Measurements from ENCODE around the gene SWSAP1.
"Not testable (repeated sequence)": the region's sequence is repeated elsewhere in the genome, so short reads cannot be mapped to it uniquely, and the experiment has no call there.

Gene SWSAP1, protein sequence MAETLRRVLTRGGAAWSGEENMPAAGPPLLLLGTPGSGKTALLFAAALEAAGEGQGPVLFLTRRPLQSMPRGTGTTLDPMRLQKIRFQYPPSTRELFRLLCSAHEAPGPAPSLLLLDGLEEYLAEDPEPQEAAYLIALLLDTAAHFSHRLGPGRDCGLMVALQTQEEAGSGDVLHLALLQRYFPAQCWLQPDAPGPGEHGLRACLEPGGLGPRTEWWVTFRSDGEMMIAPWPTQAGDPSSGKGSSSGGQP

DNA sequence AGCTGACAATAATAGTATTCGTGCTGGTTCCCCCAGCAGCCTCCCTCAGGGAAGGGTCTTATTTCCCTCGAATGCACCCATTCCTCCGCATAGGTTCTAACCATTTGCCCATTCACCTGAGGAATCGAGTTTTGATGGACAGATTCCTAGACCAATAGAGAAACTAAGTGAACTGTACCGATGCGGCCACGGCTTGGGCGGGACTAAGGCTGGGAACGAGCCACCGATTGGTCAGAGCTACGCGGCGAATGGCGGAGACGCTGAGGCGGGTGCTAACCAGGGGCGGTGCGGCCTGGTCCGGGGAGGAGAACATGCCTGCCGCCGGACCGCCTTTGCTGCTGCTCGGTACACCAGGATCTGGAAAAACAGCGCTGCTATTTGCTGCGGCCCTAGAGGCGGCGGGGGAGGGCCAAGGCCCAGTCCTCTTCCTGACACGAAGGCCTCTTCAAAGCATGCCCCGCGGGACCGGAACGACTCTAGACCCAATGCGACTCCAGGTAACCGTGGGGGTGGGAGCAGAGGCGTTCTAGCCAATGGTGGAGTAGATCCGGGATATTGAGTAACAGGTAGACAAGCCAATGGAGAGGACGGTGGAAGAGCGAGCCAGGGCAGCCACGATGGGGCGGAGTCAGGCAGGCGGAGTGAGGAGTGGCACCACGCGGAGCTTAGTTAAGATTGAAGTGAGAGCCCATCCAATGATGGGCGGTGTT is at the start of gene SWSAP1:
SWSAP1 (plus strand) TSS at position 234 of the 710 bp plus-strand sequence; CDS start at position 249, 15 bp downstream.
- in situ Hi-C loops (cut with HindIII; ENCODE audit: low sequenced_read_pairs), result no loop called here

DNA sequence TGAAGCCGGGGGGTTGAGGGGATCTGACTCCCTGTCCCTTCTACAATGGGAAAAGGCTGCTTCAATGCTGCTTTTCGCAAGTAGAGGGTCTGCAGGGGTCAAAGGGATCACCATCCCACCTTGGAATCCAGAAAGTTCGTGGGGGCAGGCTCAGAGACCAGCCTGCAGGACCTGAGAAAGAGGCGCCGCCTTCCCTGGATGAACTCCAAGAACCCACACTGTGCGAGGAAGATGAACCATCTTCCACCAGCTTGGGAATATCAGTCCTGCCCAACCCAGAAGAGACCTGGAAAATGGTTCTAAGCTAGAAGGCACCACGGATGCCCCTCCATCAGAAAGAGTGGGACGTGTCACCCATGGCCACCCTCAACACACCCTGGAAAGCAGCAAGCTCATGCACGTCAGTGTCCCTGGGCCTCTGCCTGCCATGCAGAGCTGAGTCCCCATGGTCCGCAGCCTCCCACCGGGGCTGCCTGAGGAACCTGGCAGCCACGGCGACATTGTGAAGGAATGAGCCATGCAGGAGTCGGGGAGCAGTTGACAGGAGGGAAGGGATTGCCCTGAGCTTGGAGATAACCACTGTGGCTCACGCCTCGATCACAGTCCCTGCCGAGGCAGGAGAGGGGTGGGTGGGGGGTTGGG is 49.6 kb upstream of the SWSAP1 start:
- in situ Hi-C loops (cut with HindIII; ENCODE audit: low sequenced_read_pairs), result no loop called here

DNA sequence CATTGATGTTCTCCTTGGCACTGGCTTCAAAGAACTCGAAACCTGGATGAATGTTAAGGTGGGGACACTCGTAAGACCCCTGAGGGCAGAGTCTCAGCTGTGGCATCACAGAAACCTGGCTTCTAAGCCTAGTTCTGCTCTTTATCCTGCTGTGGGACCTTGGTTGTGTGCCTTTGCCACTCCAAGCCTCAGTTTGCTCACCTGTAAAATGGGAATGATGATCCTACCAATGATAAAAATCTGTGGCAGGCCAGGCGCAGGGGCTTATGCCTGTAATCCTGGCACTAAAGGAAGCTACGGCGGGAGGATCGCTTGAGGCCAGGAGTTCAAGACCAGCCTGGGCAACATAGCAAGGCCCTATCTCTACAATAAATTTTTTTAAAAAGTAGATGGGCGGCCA is 48.9 kb upstream of the SWSAP1 start:
- in situ Hi-C loops (cut with HindIII; ENCODE audit: low sequenced_read_pairs), result no loop called here

DNA sequence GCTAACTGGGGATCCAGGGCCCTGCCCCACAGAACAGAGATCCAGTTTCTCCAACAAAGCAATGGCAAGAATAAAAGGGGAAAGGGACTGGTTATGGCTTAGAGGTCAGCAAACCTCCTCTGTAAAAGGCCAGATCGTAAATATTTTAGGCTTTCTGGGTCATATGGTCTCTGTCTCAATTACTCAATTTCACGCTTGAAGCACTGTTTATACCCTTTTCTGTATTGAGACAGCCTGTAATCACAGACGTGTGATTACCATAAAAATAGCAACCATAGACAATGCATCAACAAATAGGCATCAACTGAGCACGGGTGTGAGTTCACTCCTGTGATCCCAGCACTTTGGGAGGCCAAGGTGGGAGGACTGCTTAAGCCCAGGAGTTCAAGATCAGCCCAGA is 44.3 kb upstream of the SWSAP1 start:
- in situ Hi-C loops (cut with HindIII; ENCODE audit: low sequenced_read_pairs), result no loop called here

DNA sequence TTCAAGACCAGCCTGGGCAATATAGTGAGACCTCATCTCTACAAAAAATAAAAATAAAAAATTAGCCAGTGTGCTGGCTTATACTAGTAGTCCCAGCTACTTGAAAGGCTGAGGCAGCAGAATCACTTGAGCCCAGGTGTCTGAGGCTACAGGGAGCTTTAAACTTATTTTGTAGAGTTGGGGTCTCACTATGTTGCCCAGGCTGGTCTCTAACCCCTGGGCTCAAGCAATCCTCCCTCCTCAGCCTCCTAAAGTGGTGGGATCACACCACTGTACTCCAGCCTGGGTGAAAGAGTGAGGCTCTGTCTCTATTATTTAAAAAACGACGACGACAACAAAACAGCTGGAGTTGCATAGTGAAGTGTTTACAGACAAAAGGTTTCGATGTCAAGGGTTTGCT is 43.0 kb upstream of the SWSAP1 start:
- in situ Hi-C loops (cut with HindIII; ENCODE audit: low sequenced_read_pairs), result no loop called here

DNA sequence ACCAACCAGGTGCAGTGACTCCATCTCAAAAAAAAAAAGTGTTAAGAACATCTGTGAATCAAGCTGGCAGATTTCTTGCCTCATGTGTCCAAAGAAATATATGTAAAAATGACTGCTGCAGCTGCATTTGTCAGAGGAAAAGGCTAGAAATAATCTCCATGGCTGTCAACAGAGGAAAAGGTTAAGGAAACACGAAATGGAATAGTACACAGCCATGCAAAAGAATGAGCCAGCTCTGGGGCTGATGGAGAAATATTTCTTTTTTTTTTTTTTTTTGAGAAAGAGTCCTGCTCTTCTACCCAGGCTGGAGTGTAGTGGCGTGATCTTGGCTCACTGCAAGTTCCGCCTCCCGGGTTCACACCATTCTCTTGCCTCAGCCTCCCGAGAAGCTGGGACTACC is 41.6 kb upstream of the SWSAP1 start:
- in situ Hi-C loops (cut with HindIII; ENCODE audit: low sequenced_read_pairs), result no loop called here

DNA sequence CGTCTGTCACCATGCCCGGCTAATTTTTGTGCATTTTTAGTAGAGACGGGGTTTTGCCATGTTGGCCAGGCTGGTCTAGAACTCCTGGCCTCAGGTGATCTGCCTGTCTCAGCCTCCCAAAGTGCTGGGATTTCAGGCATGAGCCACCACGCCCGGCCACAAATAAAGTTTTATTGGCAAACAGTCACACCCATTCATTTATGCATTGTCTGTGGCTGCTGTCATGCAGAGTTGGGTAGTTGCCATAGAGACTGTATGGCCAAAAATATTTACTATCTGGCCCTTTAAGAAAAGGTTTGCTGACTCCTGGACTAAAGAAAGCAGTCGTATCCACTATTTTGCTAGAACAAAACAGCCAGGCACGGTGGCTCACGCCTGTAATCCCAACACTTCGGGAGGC is 40.6 kb upstream of the SWSAP1 start:
- in situ Hi-C loops (cut with HindIII; ENCODE audit: low sequenced_read_pairs), result not testable (repeated sequence)

DNA sequence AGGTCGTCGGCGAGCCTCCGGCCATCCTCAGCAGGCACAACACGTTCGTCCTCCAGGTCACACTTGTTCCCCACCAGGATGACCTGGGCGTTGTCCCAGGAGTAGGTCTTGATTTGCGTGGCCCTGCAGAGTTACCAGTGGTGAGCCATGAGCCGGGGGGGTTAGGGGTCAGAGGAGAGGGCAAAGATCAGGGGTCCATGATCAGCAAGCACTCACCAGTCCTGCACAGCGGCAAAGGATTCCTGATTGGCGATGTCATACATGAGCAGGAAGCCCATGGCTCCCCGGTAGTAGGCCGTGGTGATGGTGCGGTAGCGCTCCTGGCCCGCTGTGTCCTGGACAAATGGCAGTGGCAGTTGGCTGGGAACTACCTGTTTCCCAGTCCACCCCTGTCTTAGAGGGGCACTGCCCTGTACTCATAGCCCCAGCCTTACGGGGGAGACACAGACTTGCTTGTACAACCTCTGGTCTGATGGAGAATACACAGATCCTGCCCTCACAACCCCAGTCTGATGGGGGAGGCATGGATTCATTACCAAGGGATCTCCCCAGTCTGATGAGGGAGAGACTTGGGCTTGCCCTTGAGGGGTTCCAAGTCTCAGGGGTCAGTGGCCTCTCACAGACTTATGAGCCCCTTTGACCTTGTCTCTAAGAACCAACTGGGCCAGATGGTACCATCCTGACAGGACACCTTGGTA is 38.9 kb upstream of the SWSAP1 start:
- in situ Hi-C loops (cut with HindIII; ENCODE audit: low sequenced_read_pairs), result no loop called here

DNA sequence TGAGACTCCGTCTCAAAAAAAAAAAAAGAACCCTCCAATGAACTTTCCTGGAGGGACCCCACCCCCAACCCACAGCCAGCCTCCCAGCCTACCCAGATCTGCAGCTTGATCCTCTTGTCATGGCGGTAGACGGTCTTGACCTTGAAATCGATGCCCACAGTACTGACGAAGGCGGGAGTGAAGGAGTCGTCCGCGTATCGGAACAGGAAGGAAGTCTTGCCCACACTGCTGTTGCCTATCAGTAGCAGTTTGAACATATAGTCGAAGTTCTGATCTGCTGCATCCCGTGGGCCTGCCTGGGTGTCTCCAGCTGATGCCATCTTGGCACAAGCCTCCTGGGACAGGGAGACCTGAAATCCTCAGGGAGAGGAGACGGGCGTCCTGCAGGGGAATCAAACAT is 37.4 kb upstream of the SWSAP1 start:
- in situ Hi-C loops (cut with HindIII; ENCODE audit: low sequenced_read_pairs), result no loop called here

DNA sequence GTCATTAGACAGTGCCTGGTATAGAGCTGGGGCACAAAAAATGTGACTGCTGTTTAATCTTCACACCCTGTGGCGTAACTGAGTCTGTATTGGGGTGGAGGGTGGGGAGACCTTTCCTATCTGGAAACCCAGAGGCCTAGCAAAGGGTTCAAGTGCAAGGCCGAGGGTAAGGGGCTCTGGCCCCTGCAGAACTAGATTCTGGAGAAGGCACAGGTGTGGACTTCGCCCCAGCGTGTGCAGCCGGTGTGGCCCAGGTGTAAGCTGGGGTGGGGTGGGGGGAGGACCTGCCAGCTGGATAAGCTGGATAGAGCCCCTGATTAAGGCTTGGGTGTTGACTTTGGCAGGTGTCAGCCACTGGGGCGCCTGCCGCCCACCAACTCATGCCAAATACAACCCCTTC is 36.3 kb upstream of the SWSAP1 start:
- in situ Hi-C loops (cut with HindIII; ENCODE audit: low sequenced_read_pairs), result no loop called here

DNA sequence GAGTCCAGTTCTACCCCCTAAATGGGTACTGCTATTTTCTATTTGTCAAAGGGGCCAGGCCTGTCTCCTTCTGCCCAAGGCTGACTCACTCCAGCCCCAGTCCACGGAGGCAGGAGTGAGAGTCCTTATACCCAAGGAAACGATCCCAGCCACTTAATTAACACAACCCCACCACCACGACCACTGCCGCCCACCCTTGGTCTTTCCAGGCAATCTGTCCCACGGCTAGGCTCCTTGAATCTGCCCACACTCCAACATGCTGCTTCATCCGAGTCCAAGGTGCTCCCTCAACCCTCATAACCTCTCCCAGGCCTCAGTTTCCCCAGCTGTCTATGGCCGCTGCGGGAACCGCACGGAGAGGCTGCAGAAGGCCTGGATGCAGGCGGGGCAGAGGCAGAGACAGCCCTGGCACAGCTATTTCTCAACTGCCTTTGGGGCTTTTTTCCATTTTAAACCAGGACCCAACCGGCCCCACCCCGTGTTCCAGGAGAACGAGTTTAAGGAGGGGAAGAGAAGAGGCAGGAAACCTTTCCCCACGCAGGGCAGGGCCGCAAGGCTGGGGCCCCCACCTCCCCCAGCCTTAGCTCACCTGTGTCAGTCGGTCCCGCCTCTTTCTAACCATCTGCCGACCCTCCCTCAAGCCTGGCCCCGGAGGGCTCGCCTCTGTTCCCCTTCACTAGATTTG is 35.8 kb upstream of the SWSAP1 start:
- in situ Hi-C loops (cut with HindIII; ENCODE audit: low sequenced_read_pairs), result no loop called here

DNA sequence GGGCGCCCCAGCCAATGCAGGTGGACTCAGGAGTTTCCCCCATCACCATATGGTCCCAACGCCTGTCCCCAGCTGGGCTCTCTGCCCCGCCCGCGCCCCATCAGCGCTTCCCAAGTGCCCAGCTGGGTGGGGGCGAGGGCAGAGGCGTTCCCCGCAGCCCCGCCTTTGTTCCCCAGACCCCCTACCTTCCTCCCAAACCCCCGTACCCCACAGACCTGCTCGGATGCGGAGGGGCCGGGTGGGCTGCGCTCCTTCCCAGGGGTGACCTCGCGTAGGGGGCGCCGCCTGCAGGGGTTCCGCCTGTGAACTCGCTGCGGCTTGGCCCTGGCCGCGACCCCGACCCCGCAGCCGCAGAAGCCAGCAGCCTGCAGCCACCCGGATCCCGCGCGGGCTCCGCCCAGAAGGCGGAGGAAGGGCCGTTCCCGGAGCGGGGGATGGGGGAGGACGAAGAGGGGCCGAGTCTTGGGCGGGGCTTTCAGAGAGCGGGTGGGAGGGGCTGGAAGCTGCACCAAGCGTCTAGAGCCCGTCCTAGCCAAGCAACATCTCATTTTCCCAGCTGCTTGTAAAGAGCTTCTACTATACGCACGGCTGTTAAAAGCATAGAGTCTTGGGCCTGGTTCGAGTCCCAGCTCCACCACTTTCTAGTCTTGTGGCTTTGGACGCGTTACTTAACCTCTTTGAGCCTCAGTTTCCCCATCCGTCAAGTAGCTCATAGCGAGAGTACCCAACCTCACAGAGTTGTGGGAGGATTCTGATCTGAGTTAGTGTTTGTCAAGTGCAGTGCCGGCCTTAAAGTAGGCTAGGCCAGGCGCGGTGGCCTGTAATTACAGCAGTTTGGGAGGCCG is 35.0 kb upstream of the SWSAP1 start, which contains the start of gene RAB3D:
RAB3D (minus strand) TSS at position 404 of the 845 bp plus-strand sequence. CDS start 2,258 bp downstream, outside the sequence.
- in situ Hi-C loops (cut with HindIII; ENCODE audit: low sequenced_read_pairs), result no loop called here

DNA sequence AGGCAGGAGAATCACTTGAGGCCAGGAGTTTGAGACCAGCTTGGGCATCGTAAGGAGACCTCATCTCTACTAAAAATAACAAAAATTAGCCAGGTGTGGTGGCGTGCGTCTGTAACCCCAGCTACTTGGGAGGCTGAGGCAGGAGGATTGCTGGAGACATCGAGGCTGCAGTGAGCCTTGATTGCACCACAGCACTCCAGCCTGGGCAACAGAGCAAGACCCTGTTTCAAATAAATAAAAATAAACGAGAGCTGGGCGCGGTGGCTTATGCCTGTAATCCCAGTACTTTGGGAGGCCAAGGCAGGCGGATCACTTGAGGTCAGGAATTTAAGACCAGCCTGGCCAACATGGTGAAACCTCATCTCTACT is 34.4 kb upstream of the SWSAP1 start:
- in situ Hi-C loops (cut with HindIII; ENCODE audit: low sequenced_read_pairs), result not testable (repeated sequence)

DNA sequence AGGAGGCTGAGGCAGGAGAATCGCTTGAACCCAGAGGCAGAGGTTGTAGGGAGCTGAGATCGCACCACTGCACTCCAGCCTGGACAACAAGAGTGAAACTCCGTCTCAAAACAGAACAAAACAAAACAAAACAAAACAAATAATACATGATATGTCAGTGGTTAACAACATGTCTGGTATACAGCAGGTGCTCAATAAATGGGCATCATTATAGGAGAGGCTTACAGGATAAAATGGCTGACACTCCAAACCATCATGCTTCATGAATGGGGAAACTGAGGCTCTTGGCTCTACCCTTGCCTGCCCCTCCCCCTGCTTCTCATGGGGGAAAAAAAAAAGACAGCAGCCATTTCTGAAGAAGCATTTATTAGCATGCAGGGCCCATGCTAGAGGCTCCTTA is 32.0 kb upstream of the SWSAP1 start:
- in situ Hi-C loops (cut with HindIII; ENCODE audit: low sequenced_read_pairs), result no loop called here

DNA sequence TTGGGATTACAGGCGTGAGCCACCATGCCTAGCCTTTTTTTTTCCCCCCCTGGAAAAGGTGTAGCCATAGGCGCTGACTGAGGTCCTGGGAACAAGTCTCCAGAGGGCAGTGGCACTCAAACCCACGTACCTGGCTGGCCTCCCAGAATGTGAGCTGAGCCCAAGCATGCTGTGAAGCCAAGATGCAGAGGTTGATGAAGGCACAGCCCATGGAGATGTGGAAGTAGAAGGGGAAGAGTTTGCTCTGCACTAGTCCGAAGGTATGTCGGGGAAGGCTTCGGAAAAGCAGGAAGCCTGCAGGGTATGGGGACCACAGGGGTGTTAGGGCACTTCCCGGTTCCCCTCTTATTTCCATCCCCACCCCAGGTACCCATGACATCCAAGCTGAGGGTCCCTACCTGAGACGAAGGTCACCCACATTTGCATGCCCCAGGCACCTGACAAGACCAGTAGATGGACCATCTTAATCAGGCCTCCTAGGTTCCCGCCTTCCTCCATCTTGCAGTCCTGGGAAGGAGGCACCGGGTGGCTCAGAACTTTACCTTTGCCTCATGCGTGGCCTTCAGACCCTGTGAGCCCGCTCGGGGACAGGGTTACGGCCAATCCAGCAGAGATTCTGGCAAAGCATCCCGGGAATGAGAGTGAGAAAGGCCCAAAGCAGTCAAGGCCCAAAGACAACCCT is 29.2 kb upstream of the SWSAP1 start:
- in situ Hi-C loops (cut with HindIII; ENCODE audit: low sequenced_read_pairs), result no loop called here

DNA sequence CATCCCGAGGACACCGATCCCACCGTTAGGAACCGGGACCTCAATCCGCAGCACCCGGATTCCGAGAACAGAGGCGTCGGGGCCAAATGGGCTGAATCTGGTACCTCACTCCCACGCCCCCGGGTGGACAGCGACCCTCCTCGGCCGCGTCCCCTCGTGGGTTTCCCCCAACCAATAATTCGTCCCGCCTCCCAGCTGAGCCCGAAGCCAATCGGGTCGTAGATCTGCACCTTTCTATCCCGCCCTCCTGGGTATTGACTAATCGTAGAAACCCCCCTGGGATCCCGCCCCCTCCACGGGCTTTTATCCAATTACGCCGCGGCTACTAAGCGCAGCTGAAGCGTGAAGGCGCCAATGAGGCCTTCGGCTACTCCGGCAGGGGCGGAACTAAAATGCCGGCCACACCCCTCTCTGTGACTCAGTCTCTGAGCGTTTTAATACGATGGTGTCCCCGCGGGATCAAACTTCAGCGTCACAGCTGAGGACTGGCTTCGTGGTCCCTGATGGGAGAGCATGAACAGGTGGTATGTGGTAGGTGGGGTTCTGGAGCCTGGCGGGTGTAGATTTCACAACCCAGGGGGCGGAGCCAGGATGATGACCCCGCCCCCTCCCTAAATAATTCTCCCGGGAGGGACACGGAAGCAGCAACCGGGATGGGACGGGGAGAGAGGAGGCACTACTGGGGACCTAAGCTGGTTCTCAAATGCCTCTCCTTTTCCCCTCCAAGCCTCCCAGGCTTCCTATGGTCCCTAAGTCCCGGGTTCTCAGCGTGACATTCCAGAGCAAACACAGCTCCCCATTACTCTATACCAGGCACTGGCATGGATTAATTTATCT is 28.1 kb upstream of the SWSAP1 start, which contains the start of the genes CCDC159 and TMEM205:
CCDC159 (plus strand) TSS at position 416 of the 837 bp plus-strand sequence; CDS start at position 504, 88 bp downstream.
TMEM205 (minus strand) TSS at position 165 of the 837 bp plus-strand sequence. CDS start 649 bp downstream, outside the sequence.
- in situ Hi-C loops (cut with HindIII; ENCODE audit: low sequenced_read_pairs), result no loop called here

DNA sequence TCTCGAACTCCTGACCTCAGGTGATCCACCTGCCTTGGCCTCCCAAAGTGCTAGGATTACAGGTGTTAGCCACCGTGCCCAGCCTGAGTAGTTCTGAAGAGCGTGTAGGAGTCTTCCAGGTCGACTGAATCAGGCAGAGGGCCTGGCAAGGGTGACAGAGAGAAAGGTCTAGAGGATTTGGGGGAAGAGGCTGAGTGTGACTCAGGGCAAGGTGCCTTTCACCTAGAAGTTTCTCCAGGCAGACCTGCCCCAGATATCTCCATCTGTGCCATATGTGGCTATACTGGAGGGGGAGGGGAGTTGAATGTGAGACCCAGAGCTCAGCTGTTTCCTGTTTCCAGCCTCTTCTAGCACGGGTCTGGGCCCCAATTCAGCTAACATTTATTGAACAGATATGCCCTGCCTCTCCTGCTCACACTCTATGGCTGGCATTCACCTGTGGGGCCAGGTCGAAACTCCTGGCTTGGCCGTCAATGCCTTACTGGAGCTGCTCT is 26.9 kb upstream of the SWSAP1 start:
- in situ Hi-C loops (cut with HindIII; ENCODE audit: low sequenced_read_pairs), result no loop called here

DNA sequence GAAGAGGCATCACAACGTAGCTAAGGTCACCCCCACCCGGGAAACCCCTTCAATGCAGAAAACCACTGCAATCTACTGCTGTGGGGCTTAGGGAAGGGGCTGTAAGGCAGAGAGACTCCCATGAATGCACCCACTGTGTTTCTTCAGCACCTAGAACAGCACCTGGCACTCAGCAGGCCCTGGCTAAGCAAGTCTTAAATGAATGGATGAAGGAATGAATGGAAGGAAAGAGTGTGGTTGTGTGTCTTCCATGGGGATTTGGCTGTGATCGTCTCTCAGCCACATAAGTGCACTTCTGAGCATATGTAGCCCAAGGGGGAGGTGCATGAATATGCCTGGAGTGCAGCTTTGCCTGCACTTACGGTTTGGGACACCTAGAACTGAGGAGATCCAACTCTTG is 25.3 kb upstream of the SWSAP1 start:
- in situ Hi-C loops (cut with HindIII; ENCODE audit: low sequenced_read_pairs), result no loop called here

Data from DLD1 (cell line).